Loucy (cell line): ENCODE results near the gene RAPSN.

Experiments
- CTCF ChIP-seq: fragments of 200-600 bp; sonication (generic); conservative IDR thresholded peaks from 2 replicates; pipeline ENCODE4 v1.5.1; 2014; ENCODE audit warnings: mild to moderate bottlenecking, antibody characterized with exemption, low read length
- EZH2phosphoT487 ChIP-seq: fragments of 200-600 bp; IDR thresholded peaks from 2 replicates; pipeline ENCODE4 v1.6.1; 2018; ENCODE audit warnings: antibody characterized with exemption, mild to moderate bottlenecking, moderate library complexity, borderline replicate concordance

GRCh38 chr11:47437218-47437745 is 11.7 kb downstream of the RAPSN start:
- no peak for TF ChIP-seq CTCF
- no peak for TF ChIP-seq EZH2phosphoT487
